Measurements from ENCODE around the gene DYRK1A. TPM values are rescaled to one million over a fixed set of nuclear protein-coding genes. Genes with fewer than 3 reads are reported as not detected.

Gene DYRK1A
- total and polyA plus RNA-seq, 3 experiments from 2014 or later = 3.7 to 69.6 (median 66.1) TPM

DNA sequence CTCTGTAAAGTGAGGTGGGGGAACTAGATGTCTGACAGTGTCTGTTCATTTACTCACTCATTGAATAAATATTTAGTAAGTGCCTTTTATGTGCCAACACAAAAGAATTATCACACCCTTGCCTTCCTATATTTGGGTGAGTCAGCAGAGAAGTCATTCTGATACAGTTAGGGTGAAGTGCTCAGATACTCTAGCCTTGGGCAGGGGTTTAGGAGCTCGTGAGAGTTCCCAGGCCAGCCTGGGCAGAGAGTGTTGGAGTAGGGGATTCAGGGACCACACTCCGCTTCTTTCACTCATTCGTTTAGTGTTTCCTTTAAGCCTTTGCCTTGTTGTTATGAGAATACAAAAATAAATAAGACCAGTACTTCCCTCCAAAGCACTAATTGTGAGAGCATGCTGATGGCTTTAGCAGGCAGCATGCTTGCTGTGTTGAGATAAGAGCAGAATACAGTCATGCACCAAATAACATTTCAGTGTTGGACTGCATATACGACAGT is 83.9 kb downstream of the DYRK1A start:
- ChIA-PET POLR2A (no interaction called here), CTCF (no interaction called here)
- peaks cover 76% of the 10 kb centered on the region for H3K4me1 ChIP-seq (ENCODE audit: insufficient read depth, low read length)
- Mint-ChIP-seq H3K4me1 (peaks cover 78 to 92% (median 90%) of the 10 kb centered on the region in 3 donors), H3K27me3 (no peaks in the 10 kb centered on the region), H3K36me3 (peaks cover 0 to 24% (median 7%) of the 10 kb centered on the region in 3 donors), H3K9me3 (no peaks in the 10 kb centered on the region), H3K4me3 (no peak overlapping the region), H3K27ac (peak overlapping the region in 7 of 8 donors; percentile 32 to 65 (median 49))
- no peak overlapping the region for H3K4me3 ChIP-seq (ENCODE audit: low read length)
- no peaks in the 10 kb centered on the region for H3K27me3 ChIP-seq (ENCODE audit: insufficient read depth, low read length, poor library complexity, severe bottlenecking)
- no peaks in the 10 kb centered on the region for H3K36me3 ChIP-seq (ENCODE audit: insufficient read depth, low read length)
- no peaks in the 10 kb centered on the region for H3K9me3 ChIP-seq (ENCODE audit: low read length)
- no peak for DNase-seq
- H3K27ac ChIP-seq (ENCODE audit: low read depth, low read length) = no peak overlapping the region

- no peak for DNase-seq
- POLR2A ChIA-PET = no interaction called here
- H3K4me1 Mint-ChIP-seq = peaks cover 78 to 94% (median 90%) of the 10 kb centered on the region in 3 donors
- no peaks in the 10 kb centered on the region for H3K27me3 ChIP-seq (ENCODE audit: insufficient read depth, low read length, poor library complexity, severe bottlenecking)
- H3K36me3 ChIP-seq (ENCODE audit: insufficient read depth, low read length) = no peaks in the 10 kb centered on the region
- H3K9me3 ChIP-seq (ENCODE audit: low read length) = no peaks in the 10 kb centered on the region
- no peak overlapping the region for H3K4me3 ChIP-seq (ENCODE audit: low read length)
- no peak overlapping the region for H3K27ac ChIP-seq (ENCODE audit: low read depth, low read length)
- H3K27me3 Mint-ChIP-seq = no peaks in the 10 kb centered on the region
- peaks cover 0 to 31% (median 8%) of the 10 kb centered on the region in 3 donors for H3K36me3 Mint-ChIP-seq
- H3K27ac Mint-ChIP-seq = peak overlapping the region in 6 of 8 donors; percentile 4 to 69 (median 32)
- peak overlapping the region in 2 of 7 donors; percentile 10 to 33 for H3K4me3 Mint-ChIP-seq
- CTCF ChIA-PET = no interaction called here
- H3K9me3 Mint-ChIP-seq = no peaks in the 10 kb centered on the region
- H3K4me1 ChIP-seq (ENCODE audit: insufficient read depth, low read length) = peaks cover 76% of the 10 kb centered on the region
Measured at GRCh38 chr21:37451446-37451845, 84.9 kb downstream of the DYRK1A start.

DNA sequence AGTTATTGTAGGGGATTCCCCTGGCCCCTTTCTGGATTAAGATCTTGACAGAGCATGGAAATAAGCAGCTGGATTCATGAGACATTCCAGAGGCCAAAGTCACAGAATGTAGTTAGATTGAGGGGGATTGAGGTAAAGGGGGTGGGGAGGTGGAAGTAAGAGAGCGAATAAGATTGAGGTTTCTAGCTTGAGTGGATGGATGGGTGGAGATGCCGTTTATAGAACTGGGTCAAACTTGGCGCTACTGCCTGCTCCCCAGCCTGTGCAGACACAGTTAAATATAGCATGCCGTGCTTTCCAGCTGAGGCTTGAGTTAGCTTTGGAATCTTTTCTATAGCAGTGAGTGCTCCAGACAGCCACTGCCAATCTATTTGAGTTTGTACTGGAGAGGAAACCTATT is 85.7 kb downstream of the DYRK1A start:
- Histone ChIP-seq H3K27ac (ENCODE audit: low read depth, low read length) (no peak overlapping the region), H3K27me3 (ENCODE audit: insufficient read depth, low read length, poor library complexity, severe bottlenecking) (no peaks in the 10 kb centered on the region), H3K36me3 (ENCODE audit: insufficient read depth, low read length) (no peaks in the 10 kb centered on the region), H3K4me1 (ENCODE audit: insufficient read depth, low read length) (peaks cover 73% of the 10 kb centered on the region), H3K4me3 (ENCODE audit: low read length) (no peak overlapping the region), H3K9me3 (ENCODE audit: low read length) (no peaks in the 10 kb centered on the region)
- no peak for DNase-seq
- Mint-ChIP-seq H3K27me3 (no peaks in the 10 kb centered on the region), H3K27ac (peak overlapping the region in 5 of 8 donors; percentile 6 to 85 (median 69)), H3K4me3 (peak overlapping the region in 3 of 7 donors; percentile 33 to 60 (median 36)), H3K36me3 (peaks cover 0 to 34% (median 8%) of the 10 kb centered on the region in 3 donors), H3K4me1 (peaks cover 77 to 94% (median 89%) of the 10 kb centered on the region in 3 donors), H3K9me3 (no peaks in the 10 kb centered on the region)
- ChIA-PET POLR2A (no interaction called here), CTCF (no interaction called here)

DNA sequence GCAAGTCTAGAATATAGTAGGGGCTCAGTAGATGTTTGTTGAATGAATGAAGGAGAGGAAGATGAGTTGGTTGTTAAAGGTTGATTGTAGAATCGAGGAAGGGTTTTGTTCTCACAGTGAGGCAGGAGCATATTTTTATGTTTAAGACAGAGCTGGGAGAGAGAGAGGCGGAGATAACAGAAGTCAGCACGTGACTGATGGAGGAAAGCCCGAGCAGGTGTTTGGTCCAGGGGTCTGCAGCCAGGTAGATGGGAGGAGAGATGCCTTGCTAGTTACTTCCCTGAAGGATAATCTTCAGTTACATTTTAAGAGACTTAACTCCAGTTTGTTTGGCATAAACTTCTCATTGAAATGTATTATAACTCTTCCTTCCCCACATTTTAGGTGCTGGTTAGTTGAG is 86.8 kb downstream of the DYRK1A start:
- H3K4me1 Mint-ChIP-seq = peaks cover 78 to 94% (median 89%) of the 10 kb centered on the region in 3 donors
- Histone ChIP-seq H3K9me3 (ENCODE audit: low read length) (no peaks in the 10 kb centered on the region), H3K4me1 (ENCODE audit: insufficient read depth, low read length) (peaks cover 71% of the 10 kb centered on the region), H3K27ac (ENCODE audit: low read depth, low read length) (no peak overlapping the region), H3K36me3 (ENCODE audit: insufficient read depth, low read length) (no peaks in the 10 kb centered on the region), H3K27me3 (ENCODE audit: insufficient read depth, low read length, poor library complexity, severe bottlenecking) (no peaks in the 10 kb centered on the region), H3K4me3 (ENCODE audit: low read length) (no peak overlapping the region)
- H3K36me3 Mint-ChIP-seq = peaks cover 0 to 34% (median 8%) of the 10 kb centered on the region in 3 donors
- ChIA-PET CTCF (no interaction called here), POLR2A (no interaction called here)
- no peaks in the 10 kb centered on the region for H3K9me3 Mint-ChIP-seq
- H3K27me3 Mint-ChIP-seq = no peaks in the 10 kb centered on the region
- DNase-seq = no peak
- peak overlapping the region in 3 of 7 donors; percentile 1 to 51 (median 10) for H3K4me3 Mint-ChIP-seq
- H3K27ac Mint-ChIP-seq = peak overlapping the region in 1 of 8 donors; percentile 17

DNA sequence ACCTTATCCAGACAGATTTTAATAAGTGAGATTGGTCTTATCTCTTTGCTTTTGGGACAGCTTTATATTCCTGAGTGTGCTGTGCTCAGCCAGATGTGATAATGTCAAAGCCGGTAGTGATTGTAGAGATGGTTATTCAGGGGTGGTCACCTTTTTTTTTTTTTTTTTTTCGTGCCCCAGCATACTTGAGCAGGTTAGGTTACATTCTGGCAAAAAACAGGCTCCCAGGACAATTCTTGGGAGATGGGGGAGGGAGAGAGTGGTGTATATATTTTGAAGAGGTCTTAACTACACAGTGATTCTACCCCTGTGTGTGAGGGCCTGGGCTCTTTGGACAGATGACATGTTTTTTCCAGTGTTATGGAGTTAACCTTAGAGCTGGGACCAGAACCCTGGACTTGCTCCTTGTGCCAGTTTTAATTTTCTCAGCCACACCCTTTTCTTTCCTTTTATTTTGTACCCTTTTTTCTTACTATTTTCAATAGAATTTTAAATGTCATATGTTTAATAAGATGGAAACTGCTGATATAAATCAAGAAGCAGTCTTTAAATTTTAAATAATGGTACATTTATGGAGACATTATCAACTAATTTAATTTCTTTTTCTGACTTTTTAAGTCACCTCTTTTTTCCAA is 88.4 kb downstream of the DYRK1A start:
- Histone ChIP-seq H3K36me3 (ENCODE audit: insufficient read depth, low read length) (no peaks in the 10 kb centered on the region), H3K4me1 (ENCODE audit: insufficient read depth, low read length) (peaks cover 78% of the 10 kb centered on the region), H3K27me3 (ENCODE audit: insufficient read depth, low read length, poor library complexity, severe bottlenecking) (no peaks in the 10 kb centered on the region), H3K4me3 (ENCODE audit: low read length) (no peak overlapping the region), H3K9me3 (ENCODE audit: low read length) (no peaks in the 10 kb centered on the region), H3K27ac (ENCODE audit: low read depth, low read length) (no peak overlapping the region)
- H3K4me3 Mint-ChIP-seq = peak overlapping the region in 3 of 7 donors; percentile 3 to 39 (median 12)
- H3K27me3 Mint-ChIP-seq = no peaks in the 10 kb centered on the region
- H3K27ac Mint-ChIP-seq = peak overlapping the region; percentile 31 to 83 (median 60)
- ChIA-PET POLR2A (no interaction called here), CTCF (no interaction called here)
- DNase-seq = no peak
- peaks cover 0 to 29% (median 8%) of the 10 kb centered on the region in 3 donors for H3K36me3 Mint-ChIP-seq
- peaks cover 83 to 96% (median 93%) of the 10 kb centered on the region in 3 donors for H3K4me1 Mint-ChIP-seq
- H3K9me3 Mint-ChIP-seq = no peaks in the 10 kb centered on the region

DNA sequence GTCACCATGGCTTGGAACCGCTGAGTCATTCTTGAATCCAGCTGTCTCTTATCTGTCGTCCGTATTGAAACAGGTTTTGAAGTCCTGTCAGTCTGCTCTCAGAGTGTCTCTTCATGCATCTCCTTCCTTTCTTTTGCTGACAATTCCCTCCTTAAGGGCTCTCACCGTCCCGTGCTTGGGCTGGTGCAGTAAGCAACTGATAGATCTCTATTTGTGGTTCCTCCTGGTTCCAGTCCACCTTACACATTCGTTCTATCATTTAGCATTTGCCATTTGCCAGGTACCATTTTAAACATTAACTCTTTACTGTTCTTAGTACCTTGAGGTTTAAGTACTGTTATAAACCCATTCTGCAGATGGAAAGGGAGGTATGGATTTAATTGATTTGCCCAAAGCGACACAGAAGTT is 88.9 kb downstream of the DYRK1A start:
- ChIA-PET CTCF (no interaction called here), POLR2A (no interaction called here)

DNA sequence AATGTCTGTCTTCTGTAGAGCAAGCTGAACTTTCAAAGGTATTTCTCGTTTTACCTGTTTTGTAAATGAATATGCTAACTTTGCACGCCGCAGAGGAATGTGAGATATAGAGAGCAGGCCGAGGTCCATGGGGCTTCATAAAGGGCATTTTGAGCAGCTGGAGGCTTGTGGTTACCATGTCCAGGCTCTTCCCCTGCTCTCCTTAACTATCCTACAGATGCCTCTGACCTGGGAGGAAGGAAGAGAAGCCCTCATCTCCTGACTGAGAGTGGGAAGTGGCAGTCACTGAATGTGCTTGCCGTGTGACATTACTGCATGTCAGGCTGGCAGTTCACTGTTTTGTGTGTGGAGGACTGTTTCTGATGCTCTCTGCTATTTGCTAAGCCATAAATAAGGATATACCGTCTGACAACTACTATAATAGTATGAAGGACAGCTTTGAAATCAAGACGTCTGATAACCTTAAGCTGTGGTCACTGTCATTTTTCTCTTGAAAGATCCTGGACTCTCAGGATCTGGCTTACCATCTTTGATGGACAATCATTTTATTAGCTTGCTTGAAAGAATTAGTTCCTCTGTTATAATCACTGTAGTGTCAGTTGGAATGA is 92.2 kb downstream of the DYRK1A start:
- peaks cover 75% of the 10 kb centered on the region for H3K4me1 ChIP-seq (ENCODE audit: insufficient read depth, low read length)

More for the DNA sequence above, 88.9 kb downstream of the DYRK1A start:
- H3K27me3 Mint-ChIP-seq = no peaks in the 10 kb centered on the region
- H3K36me3 Mint-ChIP-seq = peaks cover 0 to 24% (median 8%) of the 10 kb centered on the region in 3 donors
- no peaks in the 10 kb centered on the region for H3K36me3 ChIP-seq (ENCODE audit: insufficient read depth, low read length)
- H3K27me3 ChIP-seq (ENCODE audit: insufficient read depth, low read length, poor library complexity, severe bottlenecking) = no peaks in the 10 kb centered on the region
- peak overlapping the region in 2 of 7 donors; percentile 37 to 52 for H3K4me3 Mint-ChIP-seq
- peak overlapping the region in 6 of 8 donors; percentile 31 to 91 (median 68) for H3K27ac Mint-ChIP-seq
- H3K9me3 Mint-ChIP-seq = no peaks in the 10 kb centered on the region
- H3K4me1 ChIP-seq (ENCODE audit: insufficient read depth, low read length) = peaks cover 77% of the 10 kb centered on the region
- H3K27ac ChIP-seq (ENCODE audit: low read depth, low read length) = no peak overlapping the region
- no peak for DNase-seq
- no peaks in the 10 kb centered on the region for H3K9me3 ChIP-seq (ENCODE audit: low read length)
- H3K4me1 Mint-ChIP-seq = peaks cover 83 to 96% (median 93%) of the 10 kb centered on the region in 3 donors
- H3K4me3 ChIP-seq (ENCODE audit: low read length) = no peak overlapping the region

GRCh38 chr21:37459575-37459974 is 93.0 kb downstream of the DYRK1A start:
- ChIA-PET POLR2A (interaction anchor here (0.5 kb wide), 1 partner anchor 24 kb away, joined by 3 read pairs; no protein-coding TSS in a partner anchor), CTCF (interaction anchor here (1.2 kb wide), 1 partner anchor 105 kb away, joined by 3 read pairs; no protein-coding TSS in a partner anchor)
- H3K9me3 Mint-ChIP-seq = no peaks in the 10 kb centered on the region
- peak overlapping the region; percentile 8 to 81 (median 62) for H3K27ac Mint-ChIP-seq
- Histone ChIP-seq H3K27me3 (ENCODE audit: insufficient read depth, low read length, poor library complexity, severe bottlenecking) (no peaks in the 10 kb centered on the region), H3K4me1 (ENCODE audit: insufficient read depth, low read length) (peaks cover 75% of the 10 kb centered on the region), H3K36me3 (ENCODE audit: insufficient read depth, low read length) (no peaks in the 10 kb centered on the region), H3K4me3 (ENCODE audit: low read length) (no peak overlapping the region), H3K9me3 (ENCODE audit: low read length) (no peaks in the 10 kb centered on the region), H3K27ac (ENCODE audit: low read depth, low read length) (no peak overlapping the region)
- DNase-seq = no peak
- H3K36me3 Mint-ChIP-seq = peaks cover 0 to 15% (median 4%) of the 10 kb centered on the region in 3 donors
- H3K27me3 Mint-ChIP-seq = no peaks in the 10 kb centered on the region
- peak overlapping the region in 2 of 7 donors; percentile 20 to 37 for H3K4me3 Mint-ChIP-seq
- peaks cover 87 to 100% (median 96%) of the 10 kb centered on the region in 3 donors for H3K4me1 Mint-ChIP-seq

More for the DNA sequence above, 92.2 kb downstream of the DYRK1A start:
- ChIA-PET CTCF (interaction anchor here (1.2 to 1.4 kb wide), 2 partner anchors 13 to 105 kb away, joined by 3 to 4 read pairs; no protein-coding TSS in a partner anchor), POLR2A (interaction anchor here (0.5 kb wide), 1 partner anchor 24 kb away, joined by 3 read pairs; no protein-coding TSS in a partner anchor)
- Mint-ChIP-seq H3K36me3 (peaks cover 0 to 15% (median 5%) of the 10 kb centered on the region in 3 donors), H3K4me3 (peak overlapping the region in 5 of 7 donors; percentile 9 to 59 (median 30)), H3K9me3 (no peaks in the 10 kb centered on the region), H3K4me1 (peaks cover 84 to 100% (median 96%) of the 10 kb centered on the region in 3 donors), H3K27ac (peak overlapping the region; percentile 62 to 94 (median 85)), H3K27me3 (no peaks in the 10 kb centered on the region)
- Histone ChIP-seq H3K9me3 (ENCODE audit: low read length) (no peaks in the 10 kb centered on the region), H3K4me3 (ENCODE audit: low read length) (no peak overlapping the region), H3K27me3 (ENCODE audit: insufficient read depth, low read length, poor library complexity, severe bottlenecking) (no peaks in the 10 kb centered on the region), H3K36me3 (ENCODE audit: insufficient read depth, low read length) (no peaks in the 10 kb centered on the region), H3K27ac (ENCODE audit: low read depth, low read length) (no peak overlapping the region)
- no peak for DNase-seq

Data from CD8-positive, alpha-beta memory T cell (primary cell).